Mammary epithelial cell (primary cell): ENCODE results near the gene OOSP4A.

Experiments used
- EZH2 ChIP-seq: IDR thresholded peaks from 2 replicates; pipeline ENCODE4 v1.6.1; 2012; ENCODE audit warnings: low read length, inconsistent platforms, borderline replicate concordance
- TF ChIP-seq, protein P1 (sequence below), 2 donors: IDR thresholded peaks in 1 of 2; conservative IDR thresholded peaks in 1 of 2; 2 replicates each; pipeline ENCODE4 v1.5.1; 2011 to 2012; ENCODE audit warnings: inconsistent platforms in 2 of 2, low read length in 2 of 2, mild to moderate bottlenecking in 2 of 2, control low read depth in 1 of 2, low read depth in 1 of 2; ENCODE audit not compliant: insufficient read depth in 1 of 2; ENCODE audit errors: extremely low read depth in 1 of 2

DNA sequence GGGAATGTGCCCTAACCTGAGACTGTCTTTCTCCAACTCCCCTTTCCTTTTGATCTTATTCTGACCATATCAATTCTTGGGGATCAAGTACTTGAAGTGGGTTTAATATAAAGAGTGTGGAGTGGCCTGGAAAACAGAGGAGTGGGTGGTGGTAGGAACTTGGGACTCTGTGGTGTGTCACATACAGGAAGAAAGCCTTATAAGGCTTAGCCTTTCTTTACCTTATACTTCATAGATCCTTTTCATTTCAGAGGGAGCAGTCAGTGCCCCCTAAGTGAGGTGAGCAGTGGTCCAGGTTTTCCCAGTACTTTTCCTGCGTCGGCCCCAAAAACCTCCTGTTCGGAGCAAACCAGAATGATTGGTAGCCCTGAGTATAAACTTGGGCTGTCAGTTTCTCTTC lies 25.1 kb upstream of the OOSP4A start:
- TF ChIP-seq, protein P1, sequence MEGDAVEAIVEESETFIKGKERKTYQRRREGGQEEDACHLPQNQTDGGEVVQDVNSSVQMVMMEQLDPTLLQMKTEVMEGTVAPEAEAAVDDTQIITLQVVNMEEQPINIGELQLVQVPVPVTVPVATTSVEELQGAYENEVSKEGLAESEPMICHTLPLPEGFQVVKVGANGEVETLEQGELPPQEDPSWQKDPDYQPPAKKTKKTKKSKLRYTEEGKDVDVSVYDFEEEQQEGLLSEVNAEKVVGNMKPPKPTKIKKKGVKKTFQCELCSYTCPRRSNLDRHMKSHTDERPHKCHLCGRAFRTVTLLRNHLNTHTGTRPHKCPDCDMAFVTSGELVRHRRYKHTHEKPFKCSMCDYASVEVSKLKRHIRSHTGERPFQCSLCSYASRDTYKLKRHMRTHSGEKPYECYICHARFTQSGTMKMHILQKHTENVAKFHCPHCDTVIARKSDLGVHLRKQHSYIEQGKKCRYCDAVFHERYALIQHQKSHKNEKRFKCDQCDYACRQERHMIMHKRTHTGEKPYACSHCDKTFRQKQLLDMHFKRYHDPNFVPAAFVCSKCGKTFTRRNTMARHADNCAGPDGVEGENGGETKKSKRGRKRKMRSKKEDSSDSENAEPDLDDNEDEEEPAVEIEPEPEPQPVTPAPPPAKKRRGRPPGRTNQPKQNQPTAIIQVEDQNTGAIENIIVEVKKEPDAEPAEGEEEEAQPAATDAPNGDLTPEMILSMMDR (conservative IDR thresholded peaks at IDR 0.05 in 1 of 2, IDR thresholded peaks at IDR 0.05 in 1 of 2; ENCODE audit: extremely low read depth in 1 of 2, insufficient read depth in 1 of 2, low read depth in 1 of 2, low read length in 2 of 2): no peak
- TF ChIP-seq EZH2: no peak
